CD4-positive, alpha-beta T cell (primary cell): ENCODE data around the gene SCAMP1. TPM values are rescaled to one million over a fixed set of nuclear protein-coding genes. Genes with fewer than 3 reads are reported as not detected.

Source experiments
- ATAC-seq: fragments of 200-7000 bp; cut with Tn5 transposase; one replicate; pipeline ENCODE4 v1.10.0; 2022; ENCODE audit warnings: mild to moderate bottlenecking; ENCODE audit not compliant: poor library complexity
- CTCF ChIA-PET: fragments of 350-600 bp; sonication (Branson Sonifier 250); formaldehyde crosslinking; loops from one replicate; lab custom pipeline; 2021; ENCODE audit warnings: antibody characterized with exemption, inconsistent platforms; lab: Charles Lee
- POLR2A ChIA-PET: fragments of 350-600 bp; sonication (Branson Sonifier 250); formaldehyde crosslinking; loops from one replicate; lab custom pipeline; 2021; ENCODE audit warnings: antibody characterized with exemption, inconsistent platforms; lab: Charles Lee
- DNase-seq, 14 experiments: peaks; one replicate each; pipeline ENCODE4 v3.0.0-alpha.2; 2013 to 2020; ENCODE audit warnings: mixed read lengths in 2 of 14
- H3K27ac ChIP-seq, 2 donors: one replicate each; pipeline versions ENCODE4 v1.5.1 to v1.7.0; 2013; ENCODE audit warnings: low read length in 2 of 2, low read depth in 1 of 2, mild to moderate bottlenecking in 1 of 2
- H3K27me3 ChIP-seq, 2 experiments: 1 replicate in 1 of 2; 2 replicates in 1 of 2; pipeline versions ENCODE4 v1.6.1 to v1.7.0; 2013; ENCODE audit warnings: low read length in 2 of 2, control low read depth in 1 of 2, mild to moderate bottlenecking in 1 of 2, moderate library complexity in 1 of 2; ENCODE audit not compliant: insufficient read depth in 2 of 2, control insufficient read depth in 1 of 2
- H3K36me3 ChIP-seq: one replicate; pipeline ENCODE4 v1.6.1; 2013; ENCODE audit warnings: low read length, control low read depth; ENCODE audit not compliant: insufficient read depth
- H3K4me1 ChIP-seq: one replicate; pipeline ENCODE4 v1.6.1; 2013; ENCODE audit warnings: low read length, control low read depth; ENCODE audit not compliant: insufficient read depth
- H3K4me3 ChIP-seq: one replicate; pipeline ENCODE4 v1.5.1; 2013; ENCODE audit warnings: mild to moderate bottlenecking, low read length, moderate library complexity
- H3K9me3 ChIP-seq, 2 experiments: 1 replicate in 1 of 2; 2 replicates in 1 of 2; pipeline versions ENCODE4 v1.6.1 to v1.7.0; 2013; ENCODE audit warnings: low read length in 2 of 2, mild to moderate bottlenecking in 2 of 2, control low read depth in 1 of 2, moderate library complexity in 1 of 2; ENCODE audit not compliant: control insufficient read depth in 1 of 2, insufficient read depth in 1 of 2
- H3K27ac Mint-ChIP-seq: one replicate; pipeline ENCODE4 v1.8.0; 2020; ENCODE audit warnings: mixed read lengths
- H3K27me3 Mint-ChIP-seq: one replicate; pipeline ENCODE4 v1.8.0; 2021; ENCODE audit warnings: mixed read lengths
- H3K36me3 Mint-ChIP-seq: one replicate; pipeline ENCODE4 v1.8.0; 2021; ENCODE audit warnings: low read depth, mixed read lengths
- H3K4me1 Mint-ChIP-seq: one replicate; pipeline ENCODE4 v1.8.0; 2021; ENCODE audit warnings: low read depth, mixed read lengths
- H3K4me3 Mint-ChIP-seq: one replicate; pipeline ENCODE4 v1.8.0; 2020; ENCODE audit warnings: mild to moderate bottlenecking, mixed read lengths
- H3K9me3 Mint-ChIP-seq: one replicate; pipeline ENCODE4 v1.8.0; 2020; ENCODE audit warnings: mixed read lengths
- intact Hi-C, 2 experiments: fragments of 100-400 bp; cut with DNase I in 1 of 2; cut with micrococcal nuclease in 1 of 2; formaldehyde crosslinking; loops; one replicate each; pipeline versions ENCODE4 v1.15.1 to v1.9.0; 2023 to 2025; cut with DNase I, micrococcal nuclease
- total RNA-seq, 174 experiments: library from RNA in 2 of 174; stranded (reverse) in 2 of 174; gene quantifications; one replicate each; pipeline ENCODE4 v1.2.3 and lab custom pipeline; 2021 to 2026
- TF ChIP-seq, protein P1 (sequence below): fragments of 200-600 bp; IDR thresholded peaks from one replicate; pipeline ENCODE4 v1.8.0; 2022; ENCODE audit warnings: antibody characterized with exemption, mild to moderate bottlenecking

The SCAMP1 gene
- total RNA-seq, 2 experiments from 2014 or later, result 16.0 to 18.4 TPM

DNA sequence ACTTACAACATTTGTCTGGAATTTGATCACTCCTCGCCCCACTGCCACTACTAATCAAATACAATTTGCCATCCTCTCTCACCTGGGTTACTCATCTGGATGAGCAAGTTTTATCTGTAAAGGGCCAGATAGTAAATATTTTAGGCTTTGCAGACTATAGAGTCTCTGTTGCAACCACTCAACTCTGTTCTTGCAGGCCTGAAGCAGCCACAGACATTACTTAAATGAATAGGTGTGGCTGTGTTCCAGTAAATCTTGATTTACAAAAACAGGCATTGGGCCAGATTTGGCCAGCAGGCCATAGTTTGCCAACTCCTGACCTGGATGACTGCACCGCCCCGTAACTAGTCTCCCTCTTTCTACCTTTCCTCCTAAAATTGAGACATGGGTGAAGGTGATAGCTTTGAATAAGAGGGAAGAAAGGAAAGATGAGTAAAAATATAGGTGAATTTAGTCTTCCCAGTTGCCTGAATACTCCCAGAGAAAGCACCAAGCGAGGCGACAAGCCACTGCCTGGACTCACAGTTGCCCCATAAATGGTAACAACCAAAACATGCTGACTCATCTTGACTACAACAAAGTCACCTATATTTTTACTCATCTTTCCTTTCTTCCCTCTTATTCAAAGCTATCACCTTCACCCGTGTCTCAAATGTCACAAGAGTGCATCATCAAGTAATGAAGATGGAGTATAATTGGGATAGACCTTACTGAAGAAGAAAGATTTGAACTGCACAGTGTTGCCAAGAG, 32.5 kb upstream of the SCAMP1 start:
- no peak overlapping the region for H3K27ac Mint-ChIP-seq
- H3K27ac ChIP-seq, result no peak overlapping the region
- H3K27me3 Mint-ChIP-seq, result peaks cover 8% of the 10 kb centered on the region

DNA sequence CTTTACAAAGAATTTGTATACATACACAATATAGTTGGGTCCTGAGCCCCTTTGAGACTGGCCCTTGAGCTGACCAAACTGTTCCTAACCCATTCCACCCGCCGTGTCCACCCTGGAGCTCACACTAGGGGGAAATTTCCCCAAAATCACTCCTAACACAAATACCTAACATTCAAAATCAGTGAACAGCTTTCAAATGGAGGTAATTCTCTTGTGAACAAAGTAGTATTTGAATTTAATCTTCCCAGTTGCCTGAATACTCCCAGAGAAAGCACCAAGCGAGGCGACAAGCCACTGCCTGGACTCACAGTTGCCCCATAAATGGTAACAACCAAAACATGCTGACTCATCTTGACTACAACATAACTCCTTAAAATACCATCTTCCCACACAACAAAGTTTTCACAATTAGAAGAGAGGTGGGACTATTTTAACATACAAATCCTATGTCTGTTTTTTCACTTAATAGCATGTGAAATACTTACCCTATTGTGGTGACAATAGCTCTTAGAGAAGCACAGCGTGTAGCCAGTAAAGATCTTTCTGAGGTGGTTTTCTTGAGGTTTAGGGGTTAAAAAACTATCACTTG, 31.7 kb upstream of the SCAMP1 start:
- no peaks in the 10 kb centered on the region for H3K36me3 Mint-ChIP-seq
- POLR2A ChIA-PET, result no interaction called here
- H3K27me3 ChIP-seq, result no peaks in the 10 kb centered on the region
- H3K4me3 ChIP-seq, result no peak overlapping the region
- no peaks in the 10 kb centered on the region for H3K36me3 ChIP-seq
- DNase-seq (no peak), ATAC-seq (no peak)
- intact Hi-C loops, result loop anchor here in 1 of 2 experiments (10.0 kb wide), 1 partner anchor 156 kb away; no protein-coding TSS in a partner anchor
- H3K4me1 Mint-ChIP-seq, result no peaks in the 10 kb centered on the region
- no peak overlapping the region for H3K27ac Mint-ChIP-seq
- no peaks in the 10 kb centered on the region for H3K9me3 ChIP-seq
- H3K4me3 Mint-ChIP-seq, result no peak overlapping the region
- H3K9me3 Mint-ChIP-seq, result no peaks in the 10 kb centered on the region
- H3K27me3 Mint-ChIP-seq, result peaks cover 8% of the 10 kb centered on the region
- H3K27ac ChIP-seq, result no peak overlapping the region
- no peaks in the 10 kb centered on the region for H3K4me1 ChIP-seq
- TF ChIP-seq, protein P1, sequence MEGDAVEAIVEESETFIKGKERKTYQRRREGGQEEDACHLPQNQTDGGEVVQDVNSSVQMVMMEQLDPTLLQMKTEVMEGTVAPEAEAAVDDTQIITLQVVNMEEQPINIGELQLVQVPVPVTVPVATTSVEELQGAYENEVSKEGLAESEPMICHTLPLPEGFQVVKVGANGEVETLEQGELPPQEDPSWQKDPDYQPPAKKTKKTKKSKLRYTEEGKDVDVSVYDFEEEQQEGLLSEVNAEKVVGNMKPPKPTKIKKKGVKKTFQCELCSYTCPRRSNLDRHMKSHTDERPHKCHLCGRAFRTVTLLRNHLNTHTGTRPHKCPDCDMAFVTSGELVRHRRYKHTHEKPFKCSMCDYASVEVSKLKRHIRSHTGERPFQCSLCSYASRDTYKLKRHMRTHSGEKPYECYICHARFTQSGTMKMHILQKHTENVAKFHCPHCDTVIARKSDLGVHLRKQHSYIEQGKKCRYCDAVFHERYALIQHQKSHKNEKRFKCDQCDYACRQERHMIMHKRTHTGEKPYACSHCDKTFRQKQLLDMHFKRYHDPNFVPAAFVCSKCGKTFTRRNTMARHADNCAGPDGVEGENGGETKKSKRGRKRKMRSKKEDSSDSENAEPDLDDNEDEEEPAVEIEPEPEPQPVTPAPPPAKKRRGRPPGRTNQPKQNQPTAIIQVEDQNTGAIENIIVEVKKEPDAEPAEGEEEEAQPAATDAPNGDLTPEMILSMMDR, result no peak
- CTCF ChIA-PET, result no interaction called here

More for the DNA sequence above, 32.5 kb upstream of the SCAMP1 start:
- ChIA-PET POLR2A (no interaction called here), CTCF (no interaction called here)
- ATAC-seq (no peak), DNase-seq (no peak)
- TF ChIP-seq, protein P1, result no peak
- no peak overlapping the region for H3K4me3 Mint-ChIP-seq
- Histone ChIP-seq H3K4me1 (no peaks in the 10 kb centered on the region), H3K27me3 (no peaks in the 10 kb centered on the region), H3K36me3 (no peaks in the 10 kb centered on the region), H3K4me3 (no peak overlapping the region), H3K9me3 (no peaks in the 10 kb centered on the region)
- H3K9me3 Mint-ChIP-seq, result no peaks in the 10 kb centered on the region
- H3K36me3 Mint-ChIP-seq, result no peaks in the 10 kb centered on the region
- intact Hi-C loops, result loop anchor here in 1 of 2 experiments (10.0 kb wide), 1 partner anchor 157 kb away; no protein-coding TSS in a partner anchor
- H3K4me1 Mint-ChIP-seq, result no peaks in the 10 kb centered on the region

DNA sequence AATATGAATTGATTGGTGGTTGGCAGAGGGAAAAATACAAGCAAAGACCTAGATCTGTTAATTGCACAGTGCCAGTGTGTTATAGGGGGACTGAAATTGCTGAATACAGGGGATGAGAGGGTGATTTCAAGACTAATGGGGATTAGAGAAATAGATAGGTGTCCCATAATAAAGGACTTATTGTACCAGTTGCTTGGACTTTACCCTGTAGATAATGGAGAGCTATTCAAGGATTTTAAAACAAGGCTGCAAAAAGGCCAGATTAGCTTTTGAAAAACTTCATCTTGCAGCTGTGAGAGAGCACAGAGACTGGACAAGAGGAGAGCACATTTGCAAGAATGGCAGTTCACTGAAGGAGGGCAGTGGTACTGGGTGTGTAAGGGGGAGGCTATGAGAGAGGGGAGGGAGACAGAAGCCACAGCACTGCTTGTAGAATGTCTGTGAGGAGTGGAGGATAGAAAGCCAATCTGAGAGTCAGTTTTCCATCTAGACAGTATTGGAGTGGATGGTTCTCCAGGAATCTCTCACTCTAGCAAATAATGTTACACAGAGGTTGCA, 28.8 kb upstream of the SCAMP1 start:
- Mint-ChIP-seq H3K4me1 (no peaks in the 10 kb centered on the region), H3K9me3 (no peaks in the 10 kb centered on the region), H3K27ac (no peak overlapping the region), H3K36me3 (no peaks in the 10 kb centered on the region), H3K4me3 (no peak overlapping the region), H3K27me3 (peaks cover 17% of the 10 kb centered on the region)
- Histone ChIP-seq H3K36me3 (no peaks in the 10 kb centered on the region), H3K27me3 (no peaks in the 10 kb centered on the region), H3K27ac (no peak overlapping the region), H3K4me1 (no peaks in the 10 kb centered on the region), H3K9me3 (no peaks in the 10 kb centered on the region), H3K4me3 (no peak overlapping the region)
- no peak for ATAC-seq
- intact Hi-C loops, result no loop called here
- CTCF ChIA-PET, result interaction anchor here (0.6 kb wide), 1 partner anchor 44 kb away, joined by 3 read pairs; no protein-coding TSS in a partner anchor
- TF ChIP-seq, protein P1, result no peak
- no peak for DNase-seq
- POLR2A ChIA-PET, result no interaction called here
